Activated CD8-positive, alpha-beta memory T cell treated with anti-CD3 and anti-CD28 coated beads, Interleukin-2, amount 50 U/mL, for 1 hour (primary cell): ENCODE results near the gene ALDH4A1.
"Not testable (repeated sequence)": the region's sequence is repeated elsewhere in the genome, so short reads cannot be mapped to it uniquely, and the experiment has no call there.

Source experiments
- DNase-seq: peaks from one replicate; pipeline ENCODE4 v3.0.0-alpha.2; 2020; ENCODE audit errors: extremely low read depth

The ALDH4A1 gene

DNA sequence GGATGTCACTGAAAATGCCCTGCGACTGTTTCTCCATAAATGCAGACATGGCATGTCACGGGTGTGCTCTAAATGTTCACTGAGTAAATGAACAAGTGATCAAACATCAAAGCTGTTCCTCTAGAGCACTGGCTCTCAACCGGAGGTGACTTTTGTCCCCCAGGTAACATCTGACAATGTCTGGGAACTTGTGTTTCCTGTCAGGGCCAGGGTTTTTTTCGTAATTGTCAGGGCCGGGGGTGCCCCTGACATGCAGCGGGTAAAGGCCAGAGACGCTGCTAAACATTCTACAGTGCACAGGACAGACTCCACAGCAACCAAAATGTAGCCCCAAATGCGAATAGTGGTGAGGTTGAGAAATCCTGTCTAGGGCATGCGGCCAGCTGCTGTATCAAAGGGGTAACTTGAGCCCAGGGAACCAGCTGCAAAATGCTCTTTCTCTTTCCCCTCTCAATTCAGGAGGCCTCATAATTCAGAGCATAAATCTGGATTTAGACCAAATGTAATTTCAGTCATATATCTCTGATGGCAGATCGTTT lies 2.0 kb downstream of the ALDH4A1 start:
- DNase-seq: no peak

DNA sequence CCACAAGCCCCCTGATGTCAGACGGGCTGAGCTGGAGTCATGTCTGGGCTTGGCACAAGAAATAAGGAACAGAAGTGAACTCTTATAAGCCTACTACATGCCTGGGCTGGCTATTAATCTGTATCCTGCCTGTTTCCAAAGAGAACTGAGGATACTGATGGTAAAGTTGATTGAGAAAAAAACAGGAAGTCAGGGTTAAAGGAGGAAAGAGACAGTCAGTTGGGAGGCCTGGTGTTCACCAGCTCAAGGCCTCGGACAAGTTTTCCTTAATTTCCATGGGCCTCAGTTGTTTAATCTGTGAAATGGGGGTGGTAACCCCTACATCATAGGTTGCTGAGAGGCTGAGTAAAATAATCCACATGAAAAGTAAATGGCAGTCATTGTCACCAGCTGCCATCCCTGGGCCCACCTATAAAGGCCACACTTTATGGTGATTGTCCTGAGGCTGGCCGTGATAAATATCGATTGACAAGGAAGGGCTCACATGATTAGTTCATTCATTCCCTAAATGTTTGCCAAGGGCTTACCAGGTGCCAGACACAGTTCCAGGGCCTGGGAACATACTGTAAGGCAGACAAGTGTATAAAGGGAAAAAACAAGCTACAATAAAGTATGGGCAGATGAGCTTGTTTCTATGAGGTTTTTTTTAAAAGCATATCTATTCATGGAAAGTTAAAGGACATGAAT lies 2.8 kb downstream of the ALDH4A1 start:
- DNase-seq: no peak

DNA sequence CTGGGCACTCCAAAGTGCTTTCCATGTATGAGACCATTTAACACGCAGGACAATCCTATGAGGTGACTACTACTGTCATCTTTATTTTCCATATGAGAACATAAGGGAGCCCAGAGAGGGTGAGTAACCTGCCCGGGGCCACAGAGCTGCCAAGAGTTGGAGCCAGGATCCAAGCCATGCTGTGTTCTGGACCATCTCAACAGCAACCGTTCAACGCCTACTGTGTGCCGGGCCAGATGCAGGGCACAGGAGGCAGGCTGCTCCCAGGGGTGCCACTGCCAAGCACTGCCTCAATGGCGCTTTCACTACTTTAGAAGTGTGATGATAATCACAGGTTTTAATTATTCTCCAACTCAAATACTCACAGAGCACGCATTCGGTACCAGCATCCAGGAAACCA lies 3.8 kb downstream of the ALDH4A1 start:
- DNase-seq: no peak

- no peak for DNase-seq
Observed at GRCh38 chr1:18895317-18895716, 7.0 kb downstream of the ALDH4A1 start.

DNA sequence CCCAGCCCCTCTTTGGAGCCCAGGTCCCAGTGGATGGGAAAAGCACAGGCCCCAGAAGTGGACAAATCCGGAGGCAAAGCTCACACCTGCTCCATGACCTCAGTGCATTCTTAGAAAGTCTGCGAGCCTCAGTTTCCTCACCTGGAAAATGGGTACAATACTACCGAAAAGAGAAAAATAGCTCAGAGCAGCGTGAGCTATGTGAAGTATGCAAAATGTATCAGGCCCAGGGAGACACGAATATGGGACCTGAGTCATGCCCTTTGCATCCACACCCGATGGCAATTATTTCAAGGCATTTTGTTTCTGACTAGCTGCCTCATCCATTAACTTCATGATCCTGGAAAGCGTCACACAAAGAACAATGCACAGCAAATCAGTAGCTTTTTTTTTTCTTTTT lies 9.2 kb downstream of the ALDH4A1 start:
- DNase-seq: no peak

- not testable (repeated sequence) for DNase-seq
Observed at GRCh38 chr1:18891858-18892257, 10.5 kb downstream of the ALDH4A1 start.

DNA sequence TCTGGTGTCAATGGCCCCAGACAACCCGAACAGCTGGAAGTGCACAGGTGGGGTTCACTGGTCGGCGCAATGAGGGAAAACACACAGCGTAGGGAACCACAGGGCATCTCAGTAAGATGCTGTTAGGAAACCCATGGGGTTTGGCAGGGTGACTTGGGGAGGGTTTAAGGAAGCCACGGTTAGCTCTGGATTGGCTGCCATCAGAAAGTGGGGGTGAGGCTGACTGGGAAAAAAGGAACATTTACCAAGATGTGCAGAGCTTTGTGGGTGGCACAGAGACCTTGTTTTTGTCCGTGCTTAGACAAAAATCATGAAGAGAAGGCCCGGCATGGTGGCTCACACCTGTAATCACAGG lies 11.0 kb downstream of the ALDH4A1 start:
- no peak for DNase-seq

GRCh38 chr1:18890706-18891425 lies 11.5 kb downstream of the ALDH4A1 start:
- no peak for DNase-seq

- no peak for DNase-seq
Observed at GRCh38 chr1:18886003-18886335, 16.4 kb downstream of the ALDH4A1 start.

DNA sequence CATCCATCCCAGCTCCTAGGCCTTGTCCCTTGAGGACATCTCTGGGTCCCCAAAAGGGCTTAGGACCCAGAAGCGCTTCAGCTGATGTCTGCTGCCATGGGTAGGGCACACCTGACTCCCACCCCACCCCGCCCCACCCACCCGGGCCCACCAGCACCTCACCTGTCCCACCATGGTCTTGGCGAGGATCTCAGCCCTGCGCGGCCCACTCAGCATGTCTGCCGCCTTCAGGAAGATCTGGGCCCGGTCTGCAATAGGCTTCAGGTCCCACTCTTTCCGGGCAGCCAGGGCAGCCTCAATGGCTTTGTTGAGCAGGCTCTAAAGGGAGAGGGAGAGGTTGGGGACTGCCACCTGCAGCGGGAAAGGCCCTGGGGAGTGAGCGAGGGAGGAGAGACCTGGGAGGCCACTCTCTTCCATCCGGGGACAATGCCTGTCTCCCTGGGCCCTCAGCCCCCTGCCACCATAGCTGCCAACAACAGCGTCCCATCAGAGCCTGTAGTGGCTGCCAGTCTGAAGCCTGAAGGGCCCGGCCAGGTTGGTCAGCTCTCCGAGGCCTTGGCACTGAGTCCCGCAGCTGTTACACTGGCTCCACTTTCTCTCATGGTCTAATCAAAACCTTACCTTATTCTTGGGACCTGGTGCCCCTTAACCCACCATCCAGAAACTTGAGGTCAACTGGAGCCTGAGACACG lies 16.9 kb downstream of the ALDH4A1 start:
- DNase-seq: no peak

DNA sequence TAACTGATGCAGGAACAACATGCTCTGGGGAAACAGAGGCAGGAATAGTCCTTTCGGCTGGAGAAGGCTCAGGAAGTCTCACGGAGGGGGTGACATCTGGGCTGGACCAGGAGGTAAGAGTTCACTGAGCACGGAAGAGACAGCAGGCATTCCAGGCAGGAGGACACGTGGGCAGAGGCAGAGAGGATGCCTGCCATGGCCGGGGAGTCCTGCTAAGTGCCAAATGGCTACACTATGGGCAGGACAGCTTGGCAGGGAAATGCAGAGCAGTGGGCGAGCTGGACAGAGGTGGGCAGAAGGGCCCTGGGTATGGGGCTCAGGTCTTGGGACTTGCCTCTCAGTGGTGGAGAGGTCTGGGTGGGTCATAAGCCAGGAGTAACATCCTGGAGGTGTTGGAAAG lies 17.6 kb downstream of the ALDH4A1 start:
- no peak for DNase-seq

DNA sequence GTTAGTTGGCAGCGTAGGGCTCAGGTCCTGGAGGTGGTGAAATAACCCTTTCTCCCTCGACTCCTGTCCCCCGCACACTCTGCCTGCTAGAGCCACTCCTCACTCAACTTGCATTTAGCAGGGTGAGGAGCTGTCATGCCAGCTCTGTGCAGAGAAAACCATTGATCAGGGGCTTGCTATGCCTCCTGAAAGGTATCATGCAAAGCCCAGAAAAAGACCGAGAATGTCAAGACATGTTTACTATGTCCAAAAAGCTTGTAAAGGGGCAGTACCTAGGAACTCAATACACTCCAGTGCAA lies 18.0 kb downstream of the ALDH4A1 start:
- no peak for DNase-seq

DNA sequence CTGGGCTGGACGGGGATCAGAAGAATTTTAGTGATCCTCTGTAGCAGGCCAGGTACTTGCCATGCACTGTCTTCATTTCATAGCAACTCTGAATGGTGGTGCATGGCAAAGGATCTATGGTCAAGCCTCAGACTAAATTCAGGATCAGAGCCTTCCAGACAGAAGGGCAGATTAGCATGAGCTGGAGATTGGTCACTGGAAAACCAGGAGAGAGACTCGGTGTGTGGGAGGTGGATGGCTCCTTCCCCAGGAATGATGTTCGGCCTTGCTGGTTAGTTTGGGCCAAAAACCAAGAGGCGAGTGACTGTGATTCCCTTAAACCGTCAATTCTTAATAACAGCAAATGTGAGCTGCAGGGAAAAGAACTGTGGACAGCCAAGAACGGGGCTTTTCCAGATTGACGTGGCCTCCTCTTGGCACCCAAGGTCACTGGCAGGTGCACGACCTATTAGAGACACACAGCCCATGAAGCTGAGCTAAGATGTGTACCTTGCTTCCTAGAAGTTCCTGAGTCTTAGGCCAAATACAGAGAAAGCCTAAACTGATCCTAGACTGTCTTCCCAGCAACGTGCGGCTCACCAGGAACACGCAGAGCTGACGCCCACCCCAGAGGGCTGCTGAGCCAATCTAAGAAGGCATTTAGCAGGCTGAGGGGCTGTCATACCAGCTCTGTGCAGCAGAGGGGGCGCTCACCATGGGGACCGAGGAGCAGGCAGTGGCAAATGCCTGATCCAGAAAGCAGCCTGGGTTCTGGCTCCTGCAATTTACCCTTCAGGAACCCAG lies 18.5 kb downstream of the ALDH4A1 start:
- DNase-seq: no peak

DNA sequence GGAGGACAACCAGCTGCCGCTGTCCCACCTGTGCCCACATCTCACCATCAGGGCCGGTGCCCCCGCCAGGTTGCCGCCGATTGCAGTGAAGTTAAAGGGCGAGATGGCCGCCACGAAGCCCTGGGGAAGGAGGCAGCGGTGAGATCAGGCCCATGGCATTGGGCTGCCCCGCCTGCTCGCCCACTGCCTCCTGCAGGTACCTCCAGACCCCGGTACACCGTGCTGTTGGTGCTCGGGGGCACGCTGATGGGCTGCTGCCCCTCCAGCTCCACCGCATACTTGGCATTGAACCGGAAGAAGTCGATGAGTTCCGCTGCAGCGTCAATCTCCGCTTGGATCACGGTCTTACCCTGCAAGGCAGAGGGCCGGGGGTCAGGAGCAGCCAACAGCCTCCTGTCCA lies 19.3 kb downstream of the ALDH4A1 start:
- DNase-seq: no peak

DNA sequence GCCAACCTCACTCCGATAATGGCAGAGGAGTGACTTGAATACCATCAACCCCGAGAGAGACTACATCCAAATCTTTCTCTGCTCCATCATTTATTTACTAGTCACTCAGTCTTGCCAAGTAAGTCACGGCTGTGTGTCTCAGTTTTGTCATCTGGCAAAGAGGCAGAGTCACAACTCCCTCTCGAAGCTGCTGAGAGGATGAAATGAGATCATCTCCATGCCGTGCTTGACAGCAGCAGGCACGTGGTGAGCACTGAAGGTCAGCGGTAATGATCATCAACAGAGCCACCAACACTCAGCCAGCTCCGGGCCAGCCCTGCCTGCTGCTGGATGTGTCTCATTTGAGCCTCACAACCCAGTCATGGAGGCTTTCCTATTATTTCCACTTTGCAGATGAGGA lies 19.9 kb downstream of the ALDH4A1 start:
- DNase-seq: no peak

DNA sequence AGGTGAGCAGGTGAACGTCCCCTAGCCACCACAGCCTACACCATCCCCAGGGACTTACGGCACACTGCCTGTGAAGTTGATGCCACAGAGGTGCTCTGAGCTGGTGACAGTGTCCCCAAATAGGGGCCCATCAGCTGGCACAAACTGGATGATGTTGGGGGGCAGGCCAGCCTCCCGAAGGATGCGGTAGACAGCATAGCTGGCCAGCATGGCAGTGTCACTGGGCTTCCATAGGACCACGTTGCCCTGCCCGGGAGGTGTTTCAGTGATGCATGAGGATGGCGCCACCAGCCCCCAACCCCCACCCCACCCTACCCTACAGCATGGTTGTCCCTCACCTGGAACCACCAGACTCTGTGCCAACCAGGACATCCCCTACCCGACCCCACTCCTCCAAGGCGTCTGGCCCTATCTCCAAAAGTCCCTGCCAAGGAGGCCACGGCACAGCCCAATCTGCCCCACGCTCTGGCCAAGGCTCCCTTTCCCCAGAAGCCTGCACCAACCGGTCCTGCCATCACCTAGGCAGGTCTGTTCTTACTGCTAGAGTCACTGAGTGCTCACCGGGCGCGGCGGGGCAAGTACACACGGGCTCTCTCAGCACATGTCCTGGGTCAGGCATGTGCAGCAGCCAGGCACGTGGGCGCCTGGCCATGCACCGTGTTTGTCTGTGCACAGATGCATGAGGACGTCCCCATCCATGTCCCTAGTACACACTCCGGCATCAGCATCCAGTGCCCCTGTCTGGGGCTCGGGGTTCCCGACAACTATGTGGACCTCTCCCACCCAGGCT lies 20.5 kb downstream of the ALDH4A1 start:
- no peak for DNase-seq

- no peak for DNase-seq
Observed at GRCh38 chr1:18881164-18881563, 21.2 kb downstream of the ALDH4A1 start.

DNA sequence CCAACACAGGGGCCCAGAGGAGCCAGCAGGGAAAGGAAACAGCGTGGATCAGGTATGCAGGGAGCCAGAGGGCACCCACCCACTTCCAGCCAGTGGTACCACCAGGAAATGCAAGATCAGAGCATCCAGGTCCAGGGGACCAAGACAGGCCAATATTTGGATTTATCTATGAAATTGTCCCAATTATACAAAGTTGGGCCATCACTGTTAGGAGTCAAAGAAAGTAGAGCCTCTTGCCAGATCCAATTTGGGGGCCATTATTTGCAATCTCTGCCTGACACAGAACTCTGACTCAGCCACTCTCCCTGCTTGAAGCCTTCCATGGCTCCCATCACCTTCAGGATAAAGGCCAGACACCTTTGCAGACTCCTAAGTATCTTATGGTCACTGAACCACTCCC lies 21.8 kb downstream of the ALDH4A1 start:
- DNase-seq: no peak

DNA sequence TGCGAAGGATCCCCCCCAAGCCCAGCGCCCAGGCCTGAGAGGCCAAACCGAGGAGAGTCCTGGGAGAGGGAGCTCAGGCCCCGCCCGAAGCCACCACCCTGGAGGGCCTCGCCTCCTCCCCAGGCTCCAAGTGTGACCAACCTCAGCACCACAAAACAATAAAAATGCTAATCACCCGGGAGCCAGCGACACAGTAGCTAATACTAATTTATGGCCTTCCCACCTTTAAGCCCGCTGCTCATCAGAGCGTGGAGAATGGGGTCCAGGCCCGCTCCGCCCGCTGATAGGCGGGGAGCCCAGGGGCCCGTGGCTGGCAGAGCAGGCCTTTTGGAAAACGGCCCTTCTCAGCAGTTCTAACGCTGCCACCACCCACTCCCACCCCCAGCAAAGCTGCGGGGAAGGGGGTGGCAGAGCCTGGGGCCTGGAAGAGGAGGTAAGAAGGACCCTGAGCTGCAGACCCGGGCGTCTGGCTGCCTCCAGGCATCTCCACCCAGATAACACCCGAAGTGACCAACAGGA lies 22.5 kb downstream of the ALDH4A1 start:
- no peak for DNase-seq

DNA sequence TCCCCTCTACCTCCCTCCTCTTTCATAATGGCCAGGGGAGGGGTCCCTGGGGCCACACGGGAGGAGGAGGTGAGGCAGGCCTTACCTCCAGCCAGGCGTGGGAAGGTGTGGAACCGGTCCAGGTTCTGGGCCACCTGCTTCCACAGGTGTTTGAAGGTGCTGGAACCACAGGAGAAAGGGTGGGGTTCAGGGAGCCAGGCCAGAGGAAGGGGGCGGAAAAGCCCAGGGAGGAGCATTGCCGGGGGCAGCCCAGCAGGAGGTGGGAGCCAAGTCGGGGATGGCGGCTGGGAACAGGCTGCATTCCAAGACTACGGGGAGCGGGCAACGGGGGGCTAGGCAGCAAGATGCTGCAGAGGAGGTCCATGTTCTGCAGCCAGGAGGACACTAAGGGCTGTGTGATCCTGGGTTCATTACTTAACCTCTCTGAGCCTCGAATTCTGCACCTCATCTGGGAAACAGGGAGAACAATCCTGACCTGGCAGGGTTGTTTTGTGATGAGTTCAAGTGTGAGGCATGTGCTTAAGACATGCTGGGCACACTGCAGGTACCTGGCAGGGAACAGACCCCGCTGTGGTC lies 23.1 kb downstream of the ALDH4A1 start:
- DNase-seq: no peak
